SK-N-SH treated with all-trans-retinoic acid at 6 μM for 48 hours (cell line): Measurements from ENCODE around the gene EFCAB13.

Experiments used
- ATAC-seq: fragments of 200-7000 bp; cut with Tn5 transposase; 3 replicates; pipeline ENCODE4 v1.9.1; 2020; ENCODE audit warnings: mild to moderate bottlenecking, moderate library complexity
- CSDC2 ChIP-seq: fragments of 250-450 bp; sonication (Bioruptor Pico); IDR thresholded peaks from 2 replicates; pipeline ENCODE4 v1.5.0; 2020; ENCODE audit warnings: mild to moderate bottlenecking, moderate library complexity
- CSRNP3 ChIP-seq: fragments of 250-450 bp; sonication (Bioruptor Pico); IDR thresholded peaks from 2 replicates; pipeline ENCODE4 v1.5.1; 2021; ENCODE audit warnings: mild to moderate bottlenecking, moderate library complexity
- ESRRG ChIP-seq: fragments of 250-450 bp; sonication (Bioruptor Pico); IDR thresholded peaks from 2 replicates; pipeline ENCODE4 v1.6.1; 2021; ENCODE audit warnings: mild to moderate bottlenecking
- GLIS3 ChIP-seq: fragments of 250-450 bp; sonication (Bioruptor Pico); IDR thresholded peaks from 2 replicates; pipeline ENCODE4 v1.5.0; 2020; ENCODE audit warnings: mild to moderate bottlenecking, moderate library complexity
- ISL1 ChIP-seq: fragments of 250-450 bp; sonication (Bioruptor Pico); IDR thresholded peaks from 2 replicates; pipeline ENCODE4 v2.1.2; 2022; ENCODE audit warnings: mild to moderate bottlenecking, moderate library complexity
- OSR1 ChIP-seq: fragments of 250-450 bp; sonication (Bioruptor Pico); IDR thresholded peaks from 2 replicates; pipeline ENCODE4 v1.8.0; 2022; ENCODE audit warnings: moderate library complexity, mild to moderate bottlenecking, inconsistent platforms
- PPARA ChIP-seq: fragments of 250-450 bp; sonication (Bioruptor Pico); IDR thresholded peaks from 2 replicates; pipeline ENCODE4 v1.5.0; 2020; ENCODE audit warnings: mild to moderate bottlenecking, borderline replicate concordance
- RARB ChIP-seq: fragments of 250-450 bp; sonication (Bioruptor Pico); IDR thresholded peaks from 2 replicates; pipeline ENCODE4 v1.8.0; 2021; ENCODE audit warnings: mild to moderate bottlenecking, moderate library complexity
- SNAI2 ChIP-seq: fragments of 250-450 bp; sonication (Bioruptor Pico); IDR thresholded peaks from 2 replicates; pipeline ENCODE4 v1.5.0; 2020; ENCODE audit warnings: mild to moderate bottlenecking, moderate library complexity
- TCF4 ChIP-seq: fragments of 250-450 bp; sonication (Bioruptor Pico); IDR thresholded peaks from 2 replicates; pipeline ENCODE4 v1.8.0; 2021; ENCODE audit warnings: mild to moderate bottlenecking, moderate library complexity, borderline replicate concordance
- TOX ChIP-seq: fragments of 250-450 bp; sonication (Bioruptor Pico); IDR thresholded peaks from 2 replicates; pipeline ENCODE4 v1.8.0; 2021; ENCODE audit warnings: mild to moderate bottlenecking, moderate library complexity, borderline replicate concordance
- TSHZ2 ChIP-seq: fragments of 250-450 bp; sonication (Bioruptor Pico); IDR thresholded peaks from 2 replicates; pipeline ENCODE4 v1.5.0; 2020; ENCODE audit warnings: mild to moderate bottlenecking, moderate library complexity
- ZFP3 ChIP-seq: fragments of 250-450 bp; sonication (Bioruptor Pico); IDR thresholded peaks from 2 replicates; pipeline ENCODE4 v1.5.0; 2020; ENCODE audit warnings: mild to moderate bottlenecking, moderate library complexity
- ZFP30 ChIP-seq: fragments of 450-650 bp; formaldehyde crosslinking; IDR thresholded peaks from 2 replicates; pipeline ENCODE4 v1.5.0; 2022; ENCODE audit warnings: mild to moderate bottlenecking, moderate library complexity
- ZNF565 ChIP-seq: fragments of 450-650 bp; formaldehyde crosslinking; conservative IDR thresholded peaks from 2 replicates; pipeline ENCODE4 v1.5.0; 2020; ENCODE audit warnings: low read depth, mild to moderate bottlenecking, moderate library complexity
- ZNF8 ChIP-seq: fragments of 450-650 bp; formaldehyde crosslinking; IDR thresholded peaks from 2 replicates; pipeline ENCODE4 v1.5.0; 2020; ENCODE audit warnings: mild to moderate bottlenecking, moderate library complexity
- TF ChIP-seq, protein P1 (sequence below): fragments of 250-450 bp; sonication (Bioruptor Pico); IDR thresholded peaks from 2 replicates; pipeline ENCODE4 v1.8.0; 2020; ENCODE audit warnings: mild to moderate bottlenecking, moderate library complexity, borderline replicate concordance
- TF ChIP-seq, protein P2 (sequence below): fragments of 250-450 bp; sonication (Bioruptor Pico); IDR thresholded peaks from 2 replicates; pipeline ENCODE4 v1.8.0; 2021; ENCODE audit warnings: low read depth, mild to moderate bottlenecking, moderate library complexity, borderline replicate concordance

Gene EFCAB13

GRCh38 chr17:47323382-47324223, at the start of gene EFCAB13:
EFCAB13 (plus strand) TSS chr17:47323955; CDS start chr17:47328354, 4,399 bp downstream.
- peak; percentile 96 for ATAC-seq
- peak; percentile 55; the same call in 1 of the 2 replicates for TF ChIP-seq CSDC2 (CRISPR knock-in tag)
- peak; percentile 12; the same call in 1 of the 2 replicates for TF ChIP-seq CSRNP3 (CRISPR knock-in tag)
- no peak for TF ChIP-seq OSR1 (CRISPR knock-in tag)
- TF ChIP-seq ZNF8 (CRISPR knock-in tag): 0 out of 2 replicates have a peak, but pooled peaks have one; percentile 23
- no peak for TF ChIP-seq TOX (CRISPR knock-in tag)
- peak; percentile 86 for TF ChIP-seq ZFP3 (CRISPR knock-in tag)

DNA sequence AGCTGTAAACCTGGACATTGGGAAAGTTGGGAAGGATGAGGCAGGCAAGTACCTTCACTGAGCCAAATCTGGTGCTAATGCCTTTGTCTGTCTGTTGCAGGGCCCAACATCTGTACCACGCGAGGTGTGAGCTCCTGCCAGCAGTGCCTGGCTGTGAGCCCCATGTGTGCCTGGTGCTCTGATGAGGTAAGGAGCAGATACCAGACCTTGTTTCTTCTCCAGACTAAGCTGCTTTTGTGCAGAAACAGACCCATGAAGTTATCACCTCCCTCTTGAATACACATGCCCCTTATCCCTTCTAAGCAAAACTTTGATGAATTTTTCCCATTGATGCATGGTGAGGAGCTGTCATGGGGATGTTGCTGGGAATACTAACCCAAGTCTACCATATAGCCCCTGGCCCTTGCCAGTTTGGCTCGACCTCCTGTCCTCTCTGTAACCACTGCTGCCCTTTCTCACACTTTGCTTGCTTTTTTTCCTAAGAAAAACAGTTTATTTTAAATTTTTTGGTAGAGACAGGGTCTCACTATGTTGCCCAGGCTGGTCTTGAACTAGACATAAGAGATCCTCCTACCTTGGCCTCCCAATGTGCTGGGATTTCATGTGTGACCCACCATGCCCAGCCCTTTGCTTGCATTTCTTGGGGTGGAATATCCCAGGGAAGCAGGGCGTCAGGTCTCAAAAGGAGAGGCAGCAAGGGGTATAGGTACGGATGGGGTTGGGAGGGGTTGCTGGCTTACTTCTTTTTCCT, 49.3 kb upstream of the EFCAB13 start:
- TF ChIP-seq TCF4: no peak
- no peak for TF ChIP-seq ESRRG
- TF ChIP-seq RARB (CRISPR knock-in tag): no peak
- no peak for TF ChIP-seq SNAI2 (CRISPR knock-in tag)
- TF ChIP-seq ZNF8 (CRISPR knock-in tag): no peak
- no peak for TF ChIP-seq ZFP3 (CRISPR knock-in tag)
- ATAC-seq: no peak

- peak; percentile 68 for ATAC-seq
- TF ChIP-seq ZFP30 (no peak), ISL1 (CRISPR knock-in tag) (no peak), TCF4 (peak; percentile 95), SNAI2 (CRISPR knock-in tag) (0 out of 2 replicates have a peak, but pooled peaks have one; percentile 28), ZNF565 (CRISPR knock-in tag) (0 out of 2 replicates have a peak, but pooled peaks have one; percentile 38), GLIS3 (CRISPR knock-in tag) (peak; percentile 71)
- TF ChIP-seq, protein P1, sequence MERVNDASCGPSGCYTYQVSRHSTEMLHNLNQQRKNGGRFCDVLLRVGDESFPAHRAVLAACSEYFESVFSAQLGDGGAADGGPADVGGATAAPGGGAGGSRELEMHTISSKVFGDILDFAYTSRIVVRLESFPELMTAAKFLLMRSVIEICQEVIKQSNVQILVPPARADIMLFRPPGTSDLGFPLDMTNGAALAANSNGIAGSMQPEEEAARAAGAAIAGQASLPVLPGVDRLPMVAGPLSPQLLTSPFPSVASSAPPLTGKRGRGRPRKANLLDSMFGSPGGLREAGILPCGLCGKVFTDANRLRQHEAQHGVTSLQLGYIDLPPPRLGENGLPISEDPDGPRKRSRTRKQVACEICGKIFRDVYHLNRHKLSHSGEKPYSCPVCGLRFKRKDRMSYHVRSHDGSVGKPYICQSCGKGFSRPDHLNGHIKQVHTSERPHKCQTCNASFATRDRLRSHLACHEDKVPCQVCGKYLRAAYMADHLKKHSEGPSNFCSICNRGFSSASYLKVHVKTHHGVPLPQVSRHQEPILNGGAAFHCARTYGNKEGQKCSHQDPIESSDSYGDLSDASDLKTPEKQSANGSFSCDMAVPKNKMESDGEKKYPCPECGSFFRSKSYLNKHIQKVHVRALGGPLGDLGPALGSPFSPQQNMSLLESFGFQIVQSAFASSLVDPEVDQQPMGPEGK: no peak
- TF ChIP-seq, protein P2, sequence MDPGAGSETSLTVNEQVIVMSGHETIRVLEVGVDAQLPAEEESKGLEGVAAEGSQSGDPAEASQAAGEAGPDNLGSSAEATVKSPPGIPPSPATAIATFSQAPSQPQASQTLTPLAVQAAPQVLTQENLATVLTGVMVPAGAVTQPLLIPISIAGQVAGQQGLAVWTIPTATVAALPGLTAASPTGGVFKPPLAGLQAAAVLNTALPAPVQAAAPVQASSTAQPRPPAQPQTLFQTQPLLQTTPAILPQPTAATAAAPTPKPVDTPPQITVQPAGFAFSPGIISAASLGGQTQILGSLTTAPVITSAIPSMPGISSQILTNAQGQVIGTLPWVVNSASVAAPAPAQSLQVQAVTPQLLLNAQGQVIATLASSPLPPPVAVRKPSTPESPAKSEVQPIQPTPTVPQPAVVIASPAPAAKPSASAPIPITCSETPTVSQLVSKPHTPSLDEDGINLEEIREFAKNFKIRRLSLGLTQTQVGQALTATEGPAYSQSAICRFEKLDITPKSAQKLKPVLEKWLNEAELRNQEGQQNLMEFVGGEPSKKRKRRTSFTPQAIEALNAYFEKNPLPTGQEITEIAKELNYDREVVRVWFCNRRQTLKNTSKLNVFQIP: no peak
Measured at GRCh38 chr17:47275245-47275984, 48.3 kb upstream of the EFCAB13 start.

GRCh38 chr17:47276444-47276843, 47.3 kb upstream of the EFCAB13 start:
- ATAC-seq: no peak
- no peak for TF ChIP-seq PPARA
- no peak for TF ChIP-seq CSRNP3 (CRISPR knock-in tag)
- TF ChIP-seq ZNF8 (CRISPR knock-in tag): no peak
- no peak for TF ChIP-seq TSHZ2 (CRISPR knock-in tag)
- TF ChIP-seq GLIS3 (CRISPR knock-in tag): no peak
- no peak for TF ChIP-seq ZFP3 (CRISPR knock-in tag)
- TF ChIP-seq ZFP30: no peak
- no peak for TF ChIP-seq OSR1 (CRISPR knock-in tag)
